GM19238 (cell line): ENCODE measurements around the gene DNMT3L.

Experiments
- DNase-seq: peaks from one replicate; pipeline ENCODE4 v3.0.0; 2011; ENCODE audit warnings: low spot score; ENCODE audit not compliant: insufficient read length

The DNMT3L gene

GRCh38 chr21:44279354-44280260, 17.9 kb upstream of the DNMT3L start:
- no peak for DNase-seq

GRCh38 chr21:44275041-44275440, 13.3 kb upstream of the DNMT3L start:
- DNase-seq = no peak

DNA sequence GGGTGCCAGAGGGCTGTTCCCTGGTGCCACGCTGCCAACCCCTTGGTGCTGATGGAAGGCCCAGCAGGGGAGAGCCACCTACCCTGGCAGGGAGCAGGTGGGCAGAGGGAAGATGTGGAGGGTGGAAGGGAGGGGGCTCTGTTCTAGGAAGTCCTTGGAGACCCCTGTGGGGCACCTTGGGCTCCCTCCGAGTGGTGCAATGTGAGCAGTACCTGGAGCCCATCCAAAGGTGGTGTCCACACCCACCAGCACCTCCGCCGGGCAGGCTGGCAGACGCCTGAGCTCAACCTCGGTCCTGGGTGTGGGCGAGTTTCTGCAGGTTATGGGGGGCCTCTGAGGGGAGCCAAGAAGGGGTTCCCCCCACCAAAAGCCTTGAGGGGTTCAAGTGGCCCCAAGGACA, 11.3 kb upstream of the DNMT3L start:
- no peak for DNase-seq

DNA sequence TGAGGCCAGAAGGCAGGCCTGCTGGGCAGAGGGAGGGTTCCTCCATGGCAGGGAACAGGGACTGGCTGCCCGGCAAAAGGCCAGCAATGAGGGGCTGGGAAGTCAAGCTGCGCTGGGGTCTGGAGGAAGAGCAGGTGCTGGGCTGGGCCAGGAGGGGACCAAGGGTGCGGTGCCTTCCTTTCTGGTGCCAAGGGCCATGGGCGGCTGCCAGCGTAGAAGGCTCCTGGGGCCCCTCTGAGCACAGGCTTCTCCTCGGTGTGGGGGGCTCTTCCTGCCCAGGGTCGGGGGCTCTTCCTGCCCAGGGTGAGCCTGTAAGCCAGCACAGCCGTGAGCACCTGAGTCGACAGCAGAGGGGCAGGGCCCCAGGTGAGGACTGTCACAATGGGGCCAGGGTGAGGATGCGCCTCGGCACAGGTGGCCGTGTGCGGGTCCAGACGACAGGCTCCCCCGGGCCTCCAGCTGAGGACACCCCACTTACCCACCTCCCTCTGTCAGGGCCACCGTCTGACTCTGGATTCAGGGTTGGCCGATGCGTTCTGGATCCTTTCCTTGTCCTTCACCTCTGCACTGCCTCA, 10.7 kb upstream of the DNMT3L start:
- no peak for DNase-seq

GRCh38 chr21:44271558-44272283, 10.0 kb upstream of the DNMT3L start:
- no peak for DNase-seq

DNA sequence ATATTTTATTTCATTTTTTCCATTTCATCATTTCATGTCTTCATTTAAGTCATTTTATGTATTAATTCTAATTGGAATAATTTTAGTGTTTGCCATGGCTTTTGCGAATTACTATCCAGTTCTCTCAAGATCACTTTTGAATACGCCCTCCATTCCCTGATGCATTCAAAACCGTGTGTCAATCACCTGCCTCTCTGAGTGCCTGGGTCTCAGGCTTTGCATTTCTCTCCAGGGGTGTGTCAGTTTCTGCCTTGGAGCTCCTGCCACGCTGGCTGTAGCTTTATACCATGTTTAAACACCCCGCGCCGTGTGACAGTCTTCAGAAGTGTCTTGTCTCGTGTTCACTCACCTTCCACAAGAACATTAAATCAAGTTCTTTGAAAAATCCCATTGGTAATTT, 7.4 kb upstream of the DNMT3L start:
- DNase-seq = no peak

- DNase-seq = no peak
Measured at GRCh38 chr21:44267655-44268142, 6.0 kb upstream of the DNMT3L start.

GRCh38 chr21:44265734-44266270, 4.1 kb upstream of the DNMT3L start:
- DNase-seq = no peak

GRCh38 chr21:44263768-44264167, 2.1 kb upstream of the DNMT3L start:
- DNase-seq = no peak

- no peak for DNase-seq
Measured at GRCh38 chr21:44263221-44263760, 1.6 kb upstream of the DNMT3L start.

- DNase-seq = no peak
Measured at GRCh38 chr21:44262338-44263056, 800 bp upstream of the DNMT3L start.

- no peak for DNase-seq
Measured at GRCh38 chr21:44260791-44261631, 686 bp downstream of the DNMT3L start.

DNA sequence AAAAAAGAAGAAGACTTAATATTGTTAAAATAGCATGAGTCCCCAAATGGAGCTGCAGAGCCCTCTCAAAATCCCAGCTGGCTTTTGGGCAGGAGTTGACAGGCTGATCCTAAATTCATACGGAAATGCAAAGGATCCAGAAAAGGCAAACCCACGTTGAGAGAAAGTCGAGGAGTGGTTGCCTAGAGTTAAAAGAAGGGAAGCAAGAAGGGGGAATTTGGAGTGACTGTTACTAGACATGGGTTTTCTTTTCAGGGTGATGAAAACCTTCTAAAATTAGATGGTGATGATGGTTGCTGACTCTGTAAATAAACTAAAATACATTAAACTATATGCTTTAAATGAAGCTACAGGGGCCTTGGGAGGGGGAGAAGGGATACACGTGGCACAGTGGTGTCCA, 1.6 kb downstream of the DNMT3L start:
- no peak for DNase-seq

DNA sequence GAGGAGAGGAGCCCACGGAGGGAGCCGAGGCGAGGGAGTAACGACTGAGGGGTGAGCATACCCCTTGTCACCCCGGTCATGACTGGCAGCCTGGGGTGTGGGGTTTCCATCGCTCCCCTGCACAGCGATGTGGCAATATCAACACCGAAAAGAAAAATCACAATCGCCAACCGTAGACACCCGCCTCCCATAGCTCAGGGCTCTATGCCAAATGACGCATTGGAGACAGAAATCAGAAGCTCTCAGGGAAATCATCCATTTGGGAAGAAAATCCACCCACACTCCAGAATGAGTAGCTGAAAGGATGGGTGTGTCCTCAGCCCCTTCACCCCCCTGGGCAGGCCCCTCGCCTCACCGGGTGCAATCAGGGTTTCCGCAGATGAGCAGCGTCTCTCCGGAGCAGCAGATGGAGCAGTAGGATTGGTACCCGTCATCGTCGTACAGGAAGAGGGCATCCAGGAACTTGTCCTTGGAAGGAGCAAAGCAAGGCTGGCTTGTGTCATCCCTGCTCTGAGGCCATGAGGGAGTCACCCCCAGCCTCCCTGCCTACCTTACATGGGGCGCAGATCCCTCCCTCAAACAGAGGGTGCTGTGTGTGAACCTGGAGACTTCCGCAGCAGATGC, 2.5 kb downstream of the DNMT3L start:
- DNase-seq = no peak

- no peak for DNase-seq
Measured at GRCh38 chr21:44258056-44258725, 3.5 kb downstream of the DNMT3L start.

DNA sequence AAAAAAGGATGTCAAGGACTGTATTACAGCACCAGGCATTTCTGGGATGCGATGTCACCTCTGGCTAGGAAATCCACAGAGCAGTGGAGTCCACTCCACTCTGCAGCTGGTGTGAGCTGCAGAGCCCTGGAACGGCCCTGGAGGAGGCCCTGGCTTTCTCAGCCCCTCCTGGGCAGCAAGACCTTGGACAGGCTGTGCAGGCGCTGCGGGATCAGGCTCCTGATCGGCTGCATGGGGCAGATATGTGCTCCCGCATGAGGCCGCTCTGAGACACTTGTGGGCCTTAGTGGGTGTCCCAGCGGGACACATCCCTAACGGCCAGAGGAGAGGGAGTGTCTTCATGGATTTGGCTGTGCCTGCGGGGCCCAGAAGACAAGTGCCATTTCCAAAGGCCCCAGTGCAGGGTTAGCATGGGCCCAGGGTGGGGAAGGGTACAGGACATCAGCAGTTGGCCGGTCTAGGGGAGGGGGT, 6.2 kb downstream of the DNMT3L start:
- DNase-seq = no peak

- DNase-seq = no peak
Measured at GRCh38 chr21:44253832-44254710, 7.6 kb downstream of the DNMT3L start.
